ENCODE results near the gene MICAL3. TPM values are rescaled to one million over a fixed set of nuclear protein-coding genes. Genes with fewer than 3 reads are reported as not detected.

The MICAL3 gene
- total and polyA plus RNA-seq, 9 of the 15 experiments (the other 6 are each of a cell fraction or from before 2014, with no cell fraction given): 0.53 to 32.1 (median 12.3) TPM

GRCh38 chr22:17970201-17970708 lies 54.1 kb downstream of the MICAL3 start (continued):
- TF ChIP-seq ZNF592 (IDR thresholded peaks at IDR 0.05): 0 out of 2 replicates have a peak, but pooled peaks have one; percentile 35
- peak; percentile 13; the same call in 1 of the 2 replicates for TF ChIP-seq ZNF449 (CRISPR knock-in tag; IDR thresholded peaks at IDR 0.05)
- no peak for TF ChIP-seq MAX (CRISPR knock-in tag; IDR thresholded peaks at IDR 0.05)
- no peak for TF ChIP-seq ZNF274 (IDR thresholded peaks at IDR 0.05; ENCODE audit: borderline replicate concordance, low read depth, low read length)
- no peak for TF ChIP-seq CGGBP1 (CRISPR knock-in tag; IDR thresholded peaks at IDR 0.05)
- TF ChIP-seq ETS2 (tag; IDR thresholded peaks at IDR 0.05; ENCODE audit: borderline replicate concordance, poor library complexity, severe bottlenecking): no peak
- TF ChIP-seq ZBTB7A (IDR thresholded peaks at IDR 0.05; ENCODE audit: borderline replicate concordance, control insufficient read depth, low read depth, low read length): peak; percentile 33; the same call in 1 of the 2 replicates
- TF ChIP-seq TFE3 (CRISPR knock-in tag; IDR thresholded peaks at IDR 0.05): no peak
- peak; percentile 71 for TF ChIP-seq ARID1B (IDR thresholded peaks at IDR 0.05)
- no peak for TF ChIP-seq ZNF668 (CRISPR knock-in tag; IDR thresholded peaks at IDR 0.05)
- peak; percentile 58 for TF ChIP-seq TAL1 (IDR thresholded peaks at IDR 0.05)

All from K562 (cell line).